Esophagus mucosa (tissue), 1 donor: ENCODE results near the gene RASSF4. TPM values are rescaled to one million over a fixed set of nuclear protein-coding genes. Genes with fewer than 3 reads are reported as not detected.

ENCODE experiments used
- ATAC-seq: fragments of 200-7000 bp; cut with Tn5 transposase; one replicate; pipeline ENCODE4 v1.9.1; 2020
- total RNA-seq: library from RNA; stranded (reverse); gene quantifications from one replicate; pipeline ENCODE4 v1.2.4, GENCODE V29; 2023
- donor health status: DM: yes; HTN: yes; CAD: no.

Gene RASSF4
- total RNA-seq, 1 donor from 2014 or later = 2.3 TPM

DNA sequence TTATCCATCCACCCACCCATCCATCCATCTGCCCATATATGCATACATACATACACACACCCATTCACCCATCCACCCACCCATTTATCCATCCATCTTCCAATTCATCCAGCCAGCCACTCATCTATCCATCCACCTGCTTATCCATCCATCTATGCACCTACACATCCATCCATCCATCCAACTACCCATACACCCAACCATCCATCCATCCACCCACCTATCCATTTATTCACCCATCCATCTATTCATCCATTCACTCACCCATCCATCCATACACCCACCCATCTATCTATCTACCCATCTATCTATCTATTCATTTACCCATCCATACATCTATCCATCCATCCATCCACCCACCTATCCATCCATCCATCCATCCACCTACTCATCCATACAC lies 31.1 kb upstream of the RASSF4 start:
- ATAC-seq = no peak

DNA sequence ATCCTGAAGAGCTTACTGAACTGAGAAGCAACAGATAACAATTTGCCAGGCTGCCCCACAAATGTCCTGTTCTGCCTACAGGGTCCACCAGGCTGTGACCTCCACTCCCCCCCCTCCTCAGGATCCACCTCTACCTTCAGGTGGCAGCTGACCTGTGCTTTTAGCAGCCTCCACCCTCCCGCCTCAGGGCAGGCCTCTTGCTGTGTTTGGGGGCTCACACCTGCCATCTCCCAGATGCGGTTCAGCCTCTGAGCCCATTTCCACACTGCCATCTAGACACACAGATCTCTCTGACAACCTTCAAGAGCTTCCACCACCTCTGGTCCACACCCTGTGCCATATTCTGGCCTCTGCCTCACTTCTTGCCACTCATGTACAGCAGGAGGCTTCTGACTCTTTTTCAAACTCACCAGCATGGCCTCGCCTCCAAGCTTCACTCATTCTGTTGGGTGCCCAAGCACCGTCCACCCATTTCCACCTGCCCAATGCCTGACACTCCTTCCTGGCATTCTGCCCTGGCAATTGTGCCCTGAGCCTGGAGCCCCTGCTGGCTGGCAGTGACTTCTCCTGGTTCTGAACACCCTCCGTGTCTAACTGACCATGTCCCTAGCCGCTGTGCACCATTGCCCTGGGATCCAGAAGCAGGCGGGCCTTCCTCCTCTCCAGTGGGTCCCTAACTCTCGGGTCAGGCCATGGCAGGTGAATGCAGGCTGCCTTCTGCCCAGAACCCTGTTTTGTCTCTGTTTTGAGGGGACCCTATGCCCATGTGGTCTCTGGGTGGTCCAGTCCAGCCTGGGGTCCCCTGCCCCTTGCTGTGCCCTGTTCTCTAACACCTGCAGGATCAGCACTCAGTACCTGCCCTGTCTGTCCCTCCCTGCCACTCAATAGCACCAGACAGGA lies 30.0 kb upstream of the RASSF4 start:
- ATAC-seq = no peak

DNA sequence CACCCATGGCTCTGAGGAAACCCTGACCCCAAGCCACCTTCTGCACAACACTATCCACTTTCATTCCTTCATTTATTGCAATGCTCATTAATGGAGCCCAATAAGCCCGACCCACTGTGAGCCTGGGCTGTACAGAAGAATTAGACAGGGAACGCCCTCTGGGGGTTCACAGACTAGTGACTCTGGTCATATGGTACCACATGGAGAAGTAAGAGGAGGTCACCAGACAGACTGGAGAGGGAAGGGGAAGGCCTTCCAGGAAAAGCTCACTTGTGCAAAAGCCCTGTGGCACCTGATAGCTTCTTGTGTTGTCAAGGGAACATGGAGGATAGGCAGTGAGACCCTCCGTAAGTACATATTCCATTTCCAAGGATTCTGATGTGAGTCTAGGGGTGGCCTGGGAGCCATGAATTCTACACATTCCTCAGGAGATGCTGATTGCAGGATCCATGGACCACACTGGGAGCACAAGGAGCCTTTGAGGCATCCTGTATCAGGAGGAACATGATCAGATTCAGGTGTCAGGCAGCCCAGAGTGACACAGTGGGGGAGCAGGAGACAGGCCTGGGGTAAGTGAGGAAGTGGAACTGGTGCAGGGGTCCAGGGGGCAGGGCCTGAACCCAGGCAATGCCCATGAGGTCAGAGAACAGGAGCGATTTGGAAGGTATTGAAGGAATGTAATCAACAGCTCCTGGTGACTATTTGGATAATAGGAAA lies 28.5 kb upstream of the RASSF4 start:
- ATAC-seq = no peak

DNA sequence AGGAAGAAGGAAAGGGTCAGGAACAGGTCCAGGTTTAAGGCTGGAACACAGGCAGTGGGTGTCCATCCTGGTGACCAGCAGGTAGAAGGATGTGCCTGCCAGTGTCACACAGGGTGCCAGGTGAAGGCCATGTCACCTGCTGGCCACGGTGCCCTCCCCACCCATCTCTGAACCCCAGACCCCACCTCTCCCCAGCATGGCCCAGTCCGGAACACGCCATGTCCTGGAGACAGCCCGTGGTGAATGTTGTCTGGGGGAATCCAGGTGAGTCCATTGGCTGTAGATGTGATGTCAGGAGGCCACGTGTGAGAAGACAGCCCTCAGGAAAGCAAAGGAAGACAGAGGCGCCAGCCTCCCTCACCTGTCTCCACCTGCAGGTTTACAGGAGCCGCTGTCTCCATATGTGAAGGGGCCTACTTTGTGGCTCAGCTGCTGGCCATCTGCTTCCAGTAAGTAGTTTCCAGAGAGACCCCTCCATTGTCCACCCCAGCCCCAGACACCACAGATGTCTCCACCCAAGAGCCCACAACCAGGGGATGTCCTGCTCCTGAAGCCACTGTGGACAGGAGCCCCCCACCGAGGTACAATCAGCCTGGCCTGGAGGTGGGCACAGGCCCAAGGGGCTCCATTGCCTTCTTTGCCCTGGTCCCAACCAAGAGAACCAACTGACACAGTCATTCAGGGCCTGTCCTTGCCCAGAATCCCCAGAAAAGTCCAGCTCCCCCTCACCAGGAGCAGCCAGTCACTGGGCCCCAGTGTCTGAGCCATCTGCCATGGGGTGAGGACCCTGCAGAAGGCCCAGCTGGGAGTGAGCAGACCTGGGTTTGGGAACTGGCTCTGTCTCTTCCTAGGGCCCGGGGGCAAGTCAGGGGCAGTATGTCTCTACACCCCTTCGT lies 27.7 kb upstream of the RASSF4 start:
- no peak for ATAC-seq

DNA sequence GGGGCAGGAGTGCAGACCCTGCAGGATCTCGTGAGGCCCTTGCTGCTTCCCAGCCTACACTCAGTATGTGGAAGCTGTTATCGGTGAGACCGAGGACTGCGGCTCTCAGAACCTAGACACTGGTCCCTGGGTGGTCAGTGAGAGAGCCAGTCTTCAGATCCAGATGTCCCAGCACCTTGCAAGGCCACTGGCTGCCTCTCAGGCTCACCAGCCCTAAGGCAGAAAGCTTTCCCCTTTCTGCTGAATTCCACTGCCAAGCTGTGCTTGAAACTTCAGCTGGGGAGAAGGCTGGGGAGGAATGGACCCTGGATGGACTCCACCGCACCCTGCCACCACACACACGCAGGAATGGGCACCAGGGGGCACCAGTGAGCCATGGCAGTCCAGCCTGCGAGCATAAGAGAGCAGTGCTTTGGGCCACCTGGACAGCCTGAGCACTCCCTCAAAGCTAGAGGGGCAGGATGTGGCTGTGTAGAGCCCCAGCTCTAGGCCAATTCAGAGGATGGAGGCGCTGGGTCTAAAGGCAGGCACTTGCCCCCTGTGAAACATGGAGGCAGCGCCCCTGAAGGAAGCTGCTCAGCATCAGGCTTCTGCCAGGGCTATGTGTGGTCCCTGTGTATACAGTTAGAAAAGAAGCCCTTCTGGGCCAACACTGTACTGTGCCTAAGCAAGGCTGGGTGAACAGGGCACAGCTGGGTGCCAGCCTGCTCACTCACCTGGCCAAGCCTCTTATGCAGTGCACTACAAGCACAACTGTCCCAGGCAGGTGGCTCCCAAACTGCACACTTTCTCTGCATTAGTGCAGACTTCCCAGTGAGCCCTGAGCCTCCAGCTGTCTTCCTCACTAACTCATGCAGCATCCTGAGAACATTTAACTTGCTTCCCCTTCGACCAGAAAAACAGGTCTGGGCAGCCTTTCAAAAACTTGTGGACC lies 26.8 kb upstream of the RASSF4 start:
- ATAC-seq = peak; percentile 88

DNA sequence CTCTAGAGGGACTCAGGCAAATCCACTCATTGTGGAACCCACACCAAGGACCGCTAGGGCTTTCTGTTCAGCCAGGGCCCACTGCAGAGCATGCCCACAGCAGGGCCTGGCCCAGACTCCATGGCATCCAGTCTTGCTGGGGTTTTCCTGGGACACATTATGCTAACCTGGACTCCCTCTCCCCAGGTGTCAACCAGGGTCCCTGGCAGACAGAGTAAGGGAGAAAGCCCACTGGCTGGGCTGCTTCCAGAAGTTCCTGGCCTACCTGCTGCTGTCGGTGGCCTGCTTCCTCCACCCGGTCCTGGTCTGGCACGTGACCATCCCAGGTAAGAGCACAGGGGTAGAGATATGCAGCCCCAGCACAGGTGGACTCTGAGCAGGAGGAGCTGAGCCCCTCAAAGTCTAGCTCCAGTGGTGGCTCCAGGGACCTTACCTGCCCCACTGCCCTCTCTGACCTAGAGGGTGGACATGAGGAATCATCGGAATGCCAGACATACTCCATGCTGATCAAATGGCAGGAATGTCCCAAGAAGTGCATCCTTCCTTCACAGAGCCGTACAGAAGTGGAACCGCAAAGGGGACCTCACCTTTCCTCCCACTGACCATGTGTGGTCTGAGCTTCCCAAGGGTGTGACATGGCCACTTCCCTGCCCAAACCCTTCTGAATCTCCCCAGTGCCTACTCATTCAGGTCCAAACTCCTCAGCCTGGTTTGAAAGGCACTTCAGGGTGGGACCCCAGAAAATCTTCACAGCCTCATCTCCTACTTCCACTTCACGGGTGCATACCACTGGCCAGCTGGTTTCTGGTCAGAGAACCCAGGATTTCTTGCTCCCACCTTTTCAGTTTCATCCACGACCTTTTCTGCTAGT lies 25.9 kb upstream of the RASSF4 start:
- no peak for ATAC-seq

DNA sequence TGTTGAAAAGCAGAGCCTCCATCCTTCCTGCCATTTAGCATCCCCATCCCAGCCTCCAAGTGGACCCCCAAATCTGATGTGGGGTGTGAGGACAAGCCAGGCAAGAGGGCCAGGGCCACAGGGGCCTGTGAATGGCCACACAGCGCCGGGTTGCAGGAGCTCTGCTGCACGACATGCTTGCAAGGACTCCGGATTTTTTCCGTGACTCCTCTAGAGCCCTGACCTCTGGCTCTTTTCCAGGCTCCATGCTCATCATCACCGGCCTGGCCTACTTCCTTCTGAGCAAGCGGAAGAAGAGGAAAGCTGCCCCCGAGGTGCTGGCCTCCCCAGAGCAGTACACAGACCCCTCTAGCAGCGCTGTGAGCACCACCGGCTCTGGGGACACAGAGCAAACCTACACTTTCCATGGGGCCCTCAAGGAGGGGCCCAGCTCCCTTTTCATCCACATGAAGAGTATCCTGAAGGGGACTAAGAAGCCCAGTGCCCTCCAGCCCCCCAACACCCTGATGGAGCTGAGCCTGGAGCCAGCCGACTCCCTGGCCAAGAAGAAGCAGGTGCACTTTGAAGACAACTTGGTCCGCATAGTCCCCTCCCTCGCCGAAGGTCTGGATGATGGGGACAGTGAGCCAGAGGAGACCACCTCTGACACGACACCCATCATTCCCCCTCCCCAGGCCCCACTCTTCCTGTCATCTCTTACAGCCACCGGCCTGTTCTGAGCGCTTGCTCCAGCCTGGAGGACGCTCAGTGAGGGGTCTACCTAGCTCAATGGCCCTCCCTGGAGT lies 25.0 kb upstream of the RASSF4 start:
- ATAC-seq = no peak

DNA sequence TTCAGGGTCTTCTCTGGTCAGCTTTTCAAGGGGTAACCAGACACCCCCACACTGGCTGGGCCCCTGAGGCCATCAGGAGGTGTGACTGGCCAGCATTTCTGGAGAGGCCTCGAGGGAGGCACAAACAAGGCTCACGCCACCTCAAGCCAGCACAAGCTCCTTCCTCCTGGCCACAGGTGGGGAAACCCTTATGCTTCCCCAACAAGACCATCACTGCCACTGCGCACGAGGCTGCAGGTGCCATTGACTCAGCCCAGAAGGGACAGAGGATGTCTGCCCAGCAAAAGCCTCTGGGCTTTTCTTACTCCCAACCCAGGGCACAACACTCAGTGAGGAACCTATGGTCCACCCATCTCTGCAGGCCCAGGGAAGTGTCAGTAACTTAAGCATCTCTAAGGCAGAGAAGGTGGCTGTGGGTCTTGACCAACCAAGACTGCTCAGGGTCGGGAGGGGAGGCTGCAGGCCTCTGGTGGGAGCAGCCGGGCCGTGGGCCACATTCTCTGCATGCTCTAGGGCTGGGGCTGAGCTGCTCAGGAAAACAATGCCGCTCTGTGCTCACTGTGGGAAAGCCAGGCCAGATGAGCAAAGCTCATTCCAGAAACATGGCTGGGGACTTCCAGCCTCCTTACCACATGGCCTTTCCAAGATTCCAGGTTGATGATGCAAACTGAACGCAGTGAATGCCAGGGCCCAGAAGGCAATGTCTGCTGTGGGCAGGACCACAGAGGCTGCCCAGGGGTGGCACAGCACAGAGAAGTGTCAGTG lies 24.2 kb upstream of the RASSF4 start:
- no peak for ATAC-seq

DNA sequence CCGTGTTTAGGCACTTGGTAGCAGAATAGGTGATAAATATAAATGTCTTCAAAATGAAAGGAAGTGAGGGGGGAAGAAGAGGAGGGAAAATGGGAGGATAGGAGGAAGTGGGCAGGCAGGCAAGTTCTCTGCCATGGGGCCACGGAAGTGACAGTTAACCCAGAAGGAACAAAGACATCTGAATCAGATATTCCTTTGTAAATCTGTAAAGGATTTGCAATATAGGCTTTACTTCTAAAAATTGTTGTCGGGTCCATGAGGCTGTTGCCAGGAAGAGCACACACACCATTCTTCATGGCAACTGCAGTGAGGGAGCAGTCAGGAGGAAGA lies 23.7 kb upstream of the RASSF4 start:
- no peak for ATAC-seq

DNA sequence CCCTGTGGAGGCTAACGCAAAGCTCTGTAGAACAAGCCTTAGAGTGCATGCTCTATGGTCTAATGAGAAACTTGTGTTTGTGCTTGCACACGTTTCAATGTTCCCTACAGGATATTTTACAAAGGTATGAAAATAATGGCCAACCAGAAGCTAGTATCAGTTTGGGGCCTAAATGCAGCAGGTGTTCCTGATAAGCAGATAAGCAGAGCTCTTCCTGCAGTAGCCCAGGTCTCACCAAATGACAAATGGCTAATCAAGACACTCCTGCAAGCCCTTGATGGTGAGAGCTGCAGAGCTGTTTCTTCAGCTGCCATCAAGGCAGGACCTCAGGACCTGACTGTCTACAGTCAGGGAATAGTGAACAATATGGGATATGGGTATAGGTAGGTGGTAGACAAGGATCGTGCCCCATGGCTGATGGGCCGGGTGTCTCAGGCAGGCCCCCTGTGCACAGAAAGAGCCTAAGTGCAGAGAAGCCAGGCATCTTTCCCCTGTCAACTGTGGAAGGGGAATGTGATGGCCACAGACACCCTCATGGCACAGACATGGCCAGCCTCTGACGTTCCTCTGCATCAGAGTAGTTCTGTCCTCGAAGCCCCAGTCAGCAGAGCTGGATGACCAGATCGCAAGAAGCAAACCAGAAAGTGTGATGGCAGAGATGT lies 23.2 kb upstream of the RASSF4 start:
- ATAC-seq = no peak

DNA sequence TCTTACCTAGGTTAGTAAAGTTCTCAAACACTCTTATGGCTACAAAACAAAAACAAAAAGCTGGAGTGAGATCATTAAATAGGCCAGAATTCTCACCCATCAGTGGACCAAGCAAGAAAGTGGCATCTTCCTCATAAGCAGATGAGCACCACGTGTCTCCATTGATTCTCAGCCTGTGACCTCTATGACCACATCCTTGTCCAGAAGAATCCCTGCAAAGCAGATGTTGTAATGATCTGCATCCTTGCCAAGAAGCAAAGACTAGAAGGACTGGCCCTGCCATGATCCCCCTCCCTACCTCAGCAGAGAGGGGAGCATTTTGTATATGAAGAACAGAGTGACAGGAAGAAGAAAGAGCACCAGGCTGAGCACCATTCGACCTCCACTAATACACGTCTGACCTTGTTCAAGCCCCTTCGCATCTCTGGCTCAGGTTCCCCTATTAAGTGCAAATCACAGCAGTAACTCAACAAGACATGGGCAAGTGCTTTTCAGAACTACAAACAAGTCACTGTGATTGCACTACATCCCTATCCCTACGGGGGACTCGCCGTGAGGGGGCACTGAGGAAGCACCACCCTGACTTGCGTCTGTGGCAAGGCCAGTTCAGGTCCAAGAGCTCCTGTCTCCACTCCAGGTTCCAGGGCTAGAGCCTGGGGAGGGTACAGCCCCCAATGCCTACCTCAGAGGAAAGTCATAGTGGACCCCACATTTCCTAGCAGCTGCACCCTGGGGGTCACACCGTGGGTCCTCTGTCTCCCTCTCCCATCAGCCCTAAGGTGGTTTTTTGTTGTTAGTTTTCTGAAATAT lies 22.2 kb upstream of the RASSF4 start:
- no peak for ATAC-seq

DNA sequence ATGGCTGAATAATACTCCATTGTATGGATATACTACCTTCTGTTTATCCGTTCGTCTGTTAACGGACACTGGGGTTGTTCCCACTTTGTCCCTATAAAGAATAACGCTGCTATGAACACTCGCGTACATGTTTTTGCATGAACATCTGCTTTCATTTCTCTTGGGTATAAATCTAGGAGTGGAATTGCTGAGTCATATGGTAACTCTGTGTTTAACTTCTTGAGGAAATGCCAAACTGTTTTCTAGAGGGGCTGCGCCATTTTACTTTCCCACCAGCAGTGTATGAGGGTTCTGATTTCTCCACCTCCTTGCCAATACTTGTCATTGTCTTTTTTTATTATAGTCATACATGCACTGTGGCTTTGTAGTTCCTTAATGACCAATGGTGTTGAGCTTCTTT lies 20.6 kb upstream of the RASSF4 start:
- ATAC-seq = no peak

DNA sequence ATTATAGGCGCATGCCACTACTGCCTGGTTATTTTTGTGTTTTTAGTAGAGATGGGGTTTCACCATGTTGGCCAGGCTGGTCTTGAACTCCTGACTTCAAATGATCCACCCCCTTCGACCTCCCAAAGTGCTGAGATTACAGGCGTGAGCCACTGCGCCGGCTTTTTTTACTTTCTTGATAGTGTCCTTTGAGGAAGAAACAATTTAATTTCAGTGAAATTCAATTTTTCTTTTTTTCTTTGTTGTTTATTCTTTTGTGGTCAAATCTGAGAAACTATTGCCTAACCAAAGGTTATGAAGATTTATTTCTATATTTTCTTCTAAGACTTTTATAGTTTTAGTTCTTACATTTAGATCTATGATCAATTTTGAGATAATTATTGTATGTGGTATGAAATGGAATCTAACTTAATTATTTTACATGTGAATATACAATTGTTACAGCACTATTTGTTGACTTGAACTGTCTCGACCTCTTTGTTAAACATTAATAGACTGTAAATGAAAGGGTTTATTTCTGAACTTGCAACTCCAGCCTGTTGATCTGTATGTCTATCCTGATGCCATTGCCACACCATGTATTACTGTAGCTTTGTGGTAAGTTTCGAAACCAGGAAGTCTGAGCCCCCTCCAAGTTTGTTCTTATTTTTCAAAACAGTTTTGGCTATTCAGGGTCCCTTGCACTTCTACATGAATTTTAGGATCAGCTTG lies 19.8 kb upstream of the RASSF4 start:
- no peak for ATAC-seq

DNA sequence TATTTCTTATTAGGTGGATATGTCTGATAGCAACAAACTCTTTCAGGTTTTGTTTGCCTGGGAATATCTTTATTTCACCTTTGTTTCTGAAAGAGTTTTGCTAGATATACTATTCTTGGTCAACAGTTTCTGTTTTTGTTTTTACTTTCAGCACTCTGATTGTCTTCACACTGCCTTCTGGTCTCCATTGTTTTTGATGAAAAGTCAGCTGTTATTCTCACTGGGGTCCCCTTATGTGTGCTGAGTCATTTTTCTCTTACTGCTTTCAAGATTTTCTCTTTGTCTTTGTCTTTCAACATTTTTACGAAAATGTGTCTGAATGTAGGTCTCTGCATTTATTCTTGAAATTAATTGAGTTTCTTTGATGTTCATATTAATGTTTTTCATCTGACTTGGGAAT lies 15.2 kb upstream of the RASSF4 start:
- ATAC-seq = no peak

DNA sequence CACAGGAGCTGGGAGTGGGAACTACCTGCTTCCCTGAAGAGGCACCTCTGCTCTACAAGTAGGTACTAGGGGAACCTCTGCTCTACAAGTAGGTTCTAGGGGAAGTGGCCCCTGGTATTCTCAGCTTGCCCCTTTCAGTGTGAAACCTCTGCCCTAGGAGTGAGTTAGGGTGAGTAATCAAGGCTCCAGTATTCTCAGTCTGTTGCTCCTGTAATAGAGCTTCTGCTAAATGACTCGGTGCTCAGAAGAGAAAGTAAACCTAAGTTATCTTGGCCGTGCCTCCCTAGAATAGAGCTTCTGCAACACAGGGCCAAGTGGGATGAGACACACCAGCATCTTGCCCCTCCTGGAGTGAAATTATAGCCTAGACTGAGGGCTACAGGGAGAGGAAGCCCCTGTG lies 13.4 kb upstream of the RASSF4 start:
- no peak for ATAC-seq

DNA sequence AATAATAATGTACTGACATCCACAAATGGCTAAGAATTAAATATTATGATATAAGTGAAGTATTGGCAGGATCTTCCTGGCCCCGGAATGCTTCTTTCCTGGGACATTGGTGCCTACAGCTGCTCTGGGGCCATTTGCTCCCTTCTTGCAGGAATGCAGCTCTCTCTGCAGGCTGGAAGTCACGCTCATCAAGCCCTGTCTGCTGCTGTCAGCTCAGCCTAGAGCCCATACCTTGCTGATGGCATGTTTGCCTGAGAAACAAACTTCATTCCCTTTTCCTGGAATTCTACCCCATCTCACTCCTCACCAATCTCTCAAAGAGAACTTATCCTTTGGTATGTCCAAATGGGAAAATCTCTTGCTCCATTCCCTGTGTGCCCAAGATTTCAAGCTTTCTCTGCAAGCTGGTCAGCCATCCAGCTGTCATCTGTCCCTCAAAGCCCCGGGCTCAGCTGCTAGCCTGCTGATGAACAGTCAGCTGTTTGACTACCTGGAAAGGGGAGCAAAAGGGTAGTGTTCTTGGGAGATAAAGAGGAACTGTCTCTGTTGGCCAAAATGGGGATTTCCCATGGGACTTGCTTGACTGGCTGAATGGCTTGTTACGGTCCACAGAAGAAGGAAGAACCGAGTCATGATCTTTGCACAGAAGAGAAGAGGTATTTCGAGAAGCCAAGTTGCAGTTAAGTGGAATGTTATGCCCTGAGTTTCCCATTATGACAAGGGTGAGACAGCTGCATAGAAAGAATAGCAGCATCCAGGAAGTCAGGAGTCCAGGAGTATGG lies 12.0 kb upstream of the RASSF4 start:
- ATAC-seq = peak; percentile 64
